H1 (cell line): ENCODE measurements around the gene PGF. TPM values are rescaled to one million over a fixed set of nuclear protein-coding genes. Genes with fewer than 3 reads are reported as not detected.

ENCODE experiments used
- CTCF ChIA-PET: fragments of 300-600 bp; sonication (Branson Sonifier 250); formaldehyde crosslinking; loops from one replicate; lab custom pipeline; 2021; ENCODE audit not compliant: partially characterized antibody; lab: Charles Lee
- POLR2A ChIA-PET: fragments of 300-600 bp; sonication (Branson Sonifier 250); formaldehyde crosslinking; loops from one replicate; lab custom pipeline; 2021; ENCODE audit warnings: inconsistent platforms; ENCODE audit not compliant: partially characterized antibody; lab: Charles Lee
- DNase-seq, 2 experiments: peaks; one replicate each; pipeline versions ENCODE4 v3.0.0 to v3.0.0-alpha.2; 2010 to 2022; ENCODE audit warnings: low spot score in 2 of 2, low read depth in 1 of 2, mixed read lengths in 1 of 2
- FAIRE-seq: peaks from 2 replicates; lab custom pipeline; 2011; peaks lifted over from hg19 to GRCh38; lab: Jason Lieb, UNC
- H2AFZ ChIP-seq: 2 replicates; pipeline ENCODE4 v1.8.1; 2012; ENCODE audit warnings: low read length, inconsistent platforms
- H2AK5ac ChIP-seq: 2 replicates; pipeline ENCODE4 v1.6.1; 2013; ENCODE audit warnings: low read depth, low read length
- H2BK120ac ChIP-seq: replicated peaks from 2 replicates; pipeline ENCODE3; 2013; ENCODE audit warnings: low read depth, low read length, inconsistent platforms
- H2BK12ac ChIP-seq: 2 replicates; pipeline ENCODE4 v1.6.1; 2013; ENCODE audit warnings: low read depth, low read length
- H2BK15ac ChIP-seq: 2 replicates; pipeline ENCODE4 v1.6.1; 2013; ENCODE audit warnings: low read length
- H2BK20ac ChIP-seq: 2 replicates; pipeline ENCODE4 v1.6.1; 2013; ENCODE audit warnings: low read length
- H2BK5ac ChIP-seq: 2 replicates; pipeline ENCODE4 v1.6.1; 2013; ENCODE audit warnings: low read depth, low read length
- H3K14ac ChIP-seq: 2 replicates; pipeline ENCODE4 v1.6.1; 2013; ENCODE audit warnings: inconsistent platforms; ENCODE audit not compliant: insufficient read length
- H3K18ac ChIP-seq: 2 replicates; pipeline ENCODE4 v1.6.1; 2013; ENCODE audit warnings: low read length; ENCODE audit errors: extremely low read depth
- H3K23ac ChIP-seq: 2 replicates; pipeline ENCODE4 v1.6.1; 2013; ENCODE audit warnings: inconsistent platforms; ENCODE audit not compliant: insufficient read length
- H3K23me2 ChIP-seq: 2 replicates; pipeline ENCODE4 v1.6.1; 2013; ENCODE audit warnings: low read depth, low read length
- H3K27ac ChIP-seq: 2 replicates; pipeline ENCODE4 v1.6.1; 2011; ENCODE audit warnings: low read depth, low read length, inconsistent platforms
- H3K27me3 ChIP-seq, 4 experiments: replicated peaks in 1 of 4; 1 replicate in 1 of 4; 2 replicates in 3 of 4; pipeline versions ENCODE4 v1.6.1 to v1.8.1; 2011 to 2013; ENCODE audit warnings: low read length in 3 of 4, mild to moderate bottlenecking in 3 of 4, inconsistent platforms in 2 of 4, mixed read lengths in 2 of 4, moderate library complexity in 1 of 4; ENCODE audit not compliant: control insufficient read depth in 3 of 4, insufficient read depth in 3 of 4; ENCODE audit errors: extremely low read depth in 1 of 4
- H3K36me3 ChIP-seq, 4 experiments: 2 replicates each; pipeline versions ENCODE4 v1.6.1 to v1.8.1; 2011 to 2013; ENCODE audit warnings: mild to moderate bottlenecking in 4 of 4, low read length in 3 of 4, moderate library complexity in 2 of 4, control low read depth in 1 of 4, inconsistent platforms in 1 of 4; ENCODE audit not compliant: insufficient read depth in 4 of 4, control insufficient read depth in 2 of 4
- H3K4ac ChIP-seq: replicated peaks from 2 replicates; pipeline ENCODE3; 2013; ENCODE audit warnings: low read length, low read depth, mixed read lengths, inconsistent platforms; ENCODE audit not compliant: insufficient read length
- H3K4me1 ChIP-seq, 4 experiments: replicated peaks in 1 of 4; 1 replicate in 1 of 4; 2 replicates in 3 of 4; pipeline versions ENCODE4 v1.6.1 to v1.8.1; 2011 to 2013; ENCODE audit warnings: low read length in 3 of 4, inconsistent platforms in 2 of 4, mixed read lengths in 1 of 4; ENCODE audit not compliant: insufficient read depth in 4 of 4, control insufficient read depth in 3 of 4
- H3K4me2 ChIP-seq, 2 experiments: 2 replicates each; pipeline versions ENCODE4 v1.6.1 to v1.8.1; 2011 to 2013; ENCODE audit warnings: low read depth in 2 of 2, low read length in 2 of 2, control low read depth in 1 of 2, inconsistent platforms in 1 of 2, mild to moderate bottlenecking in 1 of 2; ENCODE audit not compliant: insufficient read depth in 1 of 2
- H3K4me3 ChIP-seq, 4 experiments: fragments of 200-600, 300-600 bp in 1 of 4; sonication (generic), shearing (Covaris generic), sonication (Bioruptor Twin) in 1 of 4; 2 replicates each; pipeline versions ENCODE4 v1.5.1 to v1.8.1; 2011 to 2016; ENCODE audit warnings: low read length in 4 of 4, low read depth in 3 of 4, control low read depth in 2 of 4, inconsistent platforms in 2 of 4, mild to moderate bottlenecking in 2 of 4, mixed read lengths in 1 of 4, moderate library complexity in 1 of 4; ENCODE audit not compliant: insufficient read depth in 2 of 4; ENCODE audit errors: extremely low read depth in 1 of 4
- H3K56ac ChIP-seq: replicated peaks from 2 replicates; pipeline ENCODE3; 2013; ENCODE audit warnings: low read depth, mild to moderate bottlenecking, mixed read lengths, low read length, inconsistent platforms; ENCODE audit not compliant: insufficient read length
- H3K79me1 ChIP-seq: 2 replicates; pipeline ENCODE4 v1.6.1; 2013; ENCODE audit warnings: low read depth, low read length, control low read depth
- H3K79me2 ChIP-seq, 2 experiments: 2 replicates each; pipeline versions ENCODE4 v1.6.1 to v1.8.1; 2012 to 2013; ENCODE audit warnings: low read length in 2 of 2, mild to moderate bottlenecking in 2 of 2, inconsistent platforms in 1 of 2; ENCODE audit not compliant: insufficient read depth in 2 of 2, control insufficient read depth in 1 of 2
- H3K9ac ChIP-seq, 4 experiments: replicated peaks in 1 of 4; 1 replicate in 1 of 4; 2 replicates in 3 of 4; pipeline versions ENCODE4 v1.6.1 to v1.8.1; 2011 to 2013; ENCODE audit warnings: low read depth in 3 of 4, low read length in 3 of 4, control low read depth in 2 of 4, mild to moderate bottlenecking in 2 of 4, moderate library complexity in 2 of 4, inconsistent platforms in 1 of 4; ENCODE audit errors: extremely low read depth in 1 of 4
- H3K9me3 ChIP-seq, 2 experiments: 2 replicates each; pipeline versions ENCODE4 v1.6.1 to v1.8.1; 2012 to 2013; ENCODE audit warnings: mild to moderate bottlenecking in 2 of 2, moderate library complexity in 2 of 2, control low read depth in 1 of 2, inconsistent platforms in 1 of 2, low read depth in 1 of 2, low read length in 1 of 2, mixed read lengths in 1 of 2; ENCODE audit not compliant: insufficient read depth in 2 of 2
- H4K20me1 ChIP-seq, 2 experiments: replicated peaks in 1 of 2; 2 replicates each; pipeline versions ENCODE3 to v1.8.1; 2011 to 2013; ENCODE audit warnings: inconsistent platforms in 2 of 2, low read length in 2 of 2, mild to moderate bottlenecking in 1 of 2; ENCODE audit not compliant: insufficient read depth in 2 of 2, control insufficient read depth in 1 of 2
- H4K5ac ChIP-seq: 2 replicates; pipeline ENCODE4 v1.6.1; 2013; ENCODE audit warnings: low read length, low read depth, mixed read lengths, inconsistent platforms; ENCODE audit not compliant: insufficient read length
- H4K8ac ChIP-seq: 2 replicates; pipeline ENCODE4 v1.8.0; 2013; ENCODE audit warnings: mild to moderate bottlenecking, moderate library complexity, low read length, inconsistent platforms; ENCODE audit not compliant: insufficient read depth; ENCODE audit errors: extremely low read depth
- H4K91ac ChIP-seq: replicated peaks from 2 replicates; pipeline ENCODE3; 2013; ENCODE audit warnings: low read length, mixed read lengths, inconsistent platforms; ENCODE audit not compliant: insufficient read length
- CEBPB ChIP-seq: IDR thresholded peaks from 2 replicates; pipeline ENCODE4 v1.6.1; 2012; ENCODE audit warnings: low read depth, low read length
- EZH2 ChIP-seq: fragments of 200-600 bp; sonication (generic); IDR thresholded peaks from 2 replicates; pipeline ENCODE4 v1.7.1; 2012; ENCODE audit warnings: low read depth, mild to moderate bottlenecking, moderate library complexity, low read length, inconsistent platforms; ENCODE audit not compliant: severe bottlenecking
- HDAC6 ChIP-seq: IDR thresholded peaks from one replicate; pipeline ENCODE4 v1.7.1; 2012; ENCODE audit warnings: low read depth, mild to moderate bottlenecking, inconsistent platforms, low read length, moderate library complexity
- NRF1 ChIP-seq: IDR thresholded peaks from 2 replicates; pipeline ENCODE4 v1.6.1; 2011; ENCODE audit warnings: mild to moderate bottlenecking, low read depth, low read length, improper control_type of control experiment
- PHF8 ChIP-seq: fragments of 200-600 bp; sonication (generic); conservative IDR thresholded peaks from 2 replicates; pipeline ENCODE4 v1.7.1; 2012; ENCODE audit warnings: low read depth, mild to moderate bottlenecking, inconsistent platforms, low read length, moderate library complexity
- RAD21 ChIP-seq, 2 experiments: IDR thresholded peaks in 1 of 2; conservative IDR thresholded peaks in 1 of 2; 2 replicates each; pipeline ENCODE4 v1.6.1; 2011; ENCODE audit warnings: low read depth in 2 of 2, low read length in 2 of 2, improper control_type of control experiment in 1 of 2, inconsistent platforms in 1 of 2, mild to moderate bottlenecking in 1 of 2, moderate library complexity in 1 of 2
- SAP30 ChIP-seq: fragments of 300-600 bp; sonication (generic); IDR thresholded peaks from 2 replicates; pipeline ENCODE4 v1.7.1; 2012; ENCODE audit warnings: low read length, moderate library complexity, mild to moderate bottlenecking, inconsistent platforms; ENCODE audit not compliant: insufficient read depth, insufficient replicate concordance
- SIN3A ChIP-seq, 2 experiments: IDR thresholded peaks in 1 of 2; conservative IDR thresholded peaks in 1 of 2; 2 replicates each; pipeline ENCODE4 v1.6.1; 2011 to 2012; ENCODE audit warnings: low read length in 2 of 2, improper control_type of control experiment in 1 of 2, low read depth in 1 of 2, mild to moderate bottlenecking in 1 of 2
- SIRT6 ChIP-seq: IDR thresholded peaks from one replicate; pipeline ENCODE4 v1.7.1; 2012; ENCODE audit warnings: low read length, inconsistent platforms
- TAF7 ChIP-seq: optimal IDR thresholded peaks from 2 replicates; pipeline ENCODE3; 2011; ENCODE audit warnings: low read depth, mild to moderate bottlenecking, inconsistent platforms, low read length, moderate library complexity, borderline replicate concordance
- WGBS, 2 experiments: shearing (Covaris generic) in 1 of 2; methylation state at CpG; one replicate each; pipeline versions ENCODE4 v1.1.6 to v1.1.7; 2013 to 2015; ENCODE audit warnings: low lambda C conversion rate in 2 of 2, mixed read lengths in 2 of 2, inconsistent platforms in 1 of 2, low coverage in 1 of 2, missing lambda C conversion rate in 1 of 2; ENCODE audit not compliant: insufficient replicate concordance in 2 of 2, insufficient coverage in 1 of 2, insufficient read length in 1 of 2; ENCODE audit errors: extremely low coverage in 1 of 2, missing lambda C conversion rate in 1 of 2; 5-methylcytosine and 5-hydroxymethylcytosine counted together
- polyA plus RNA-seq, 7 experiments: library from polyadenylated mRNA; depleted of rRNA in 3 of 7; stranded (reverse) in 5 of 7; unstranded in 2 of 7; fragments of >200 nt in 5 of 7; fragments of 200-250 nt in 2 of 7; gene quantifications; 1 replicate in 5 of 7; 2 replicates in 1 of 7; 4 replicates in 1 of 7; pipeline versions ENCODE4 v1.2.1 to v1.2.3, GENCODE V29; 2011 to 2013; ENCODE audit warnings: missing spikeins in 2 of 7, mixed read lengths in 2 of 7
- total RNA-seq: library from RNA; stranded (reverse); fragmentation: NEBNext Ultra II Directional; extraction: Animal tissue kit (Norgen Biotek cat#: 25700); gene quantifications from 2 replicates; pipeline ENCODE4 v1.2.1, GENCODE V29; 2021
- TF ChIP-seq, protein P1 (sequence below): IDR thresholded peaks from 2 replicates; pipeline ENCODE4 v1.6.1; 2012; ENCODE audit warnings: inconsistent platforms
- TF ChIP-seq, protein P2 (sequence below): IDR thresholded peaks from 2 replicates; pipeline ENCODE4 v1.6.1; 2012; ENCODE audit warnings: inconsistent platforms

PGF gene
- total and polyA plus RNA-seq, 2 of the 8 experiments (the other 6 are each of a cell fraction or from before 2014, with no cell fraction given), result 2.1 to 4.1 TPM

DNA sequence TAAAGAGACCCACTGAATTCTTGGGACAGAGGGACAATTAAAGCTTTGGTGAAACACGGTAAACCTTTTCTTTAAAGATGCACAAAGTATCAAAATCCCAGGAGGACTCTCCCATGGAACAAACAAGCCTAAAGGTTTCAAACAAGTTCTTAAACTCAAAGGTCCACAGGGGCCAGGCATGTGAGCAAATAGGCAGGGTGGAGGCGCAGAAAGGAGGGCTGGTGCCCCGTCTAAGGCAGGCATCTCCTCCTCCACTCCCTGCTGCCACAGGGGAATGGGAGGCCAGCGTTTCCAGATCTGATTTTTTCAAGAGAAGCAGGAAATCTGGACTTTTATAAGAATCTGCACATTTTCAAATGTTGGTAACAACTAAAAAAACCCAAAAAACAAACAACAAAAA, 40.0 kb downstream of the PGF start:
- POLR2A ChIA-PET, result no interaction called here
- H3K4me3 ChIP-seq, result no peak overlapping the region
- no peak overlapping the region for H3K56ac ChIP-seq
- H3K4ac ChIP-seq, result no peak overlapping the region
- no peaks in the 10 kb centered on the region for H3K79me2 ChIP-seq
- H4K5ac ChIP-seq, result no peak overlapping the region
- H3K14ac ChIP-seq, result no peak overlapping the region
- no peaks in the 10 kb centered on the region for H3K79me1 ChIP-seq
- no peak overlapping the region for H3K9ac ChIP-seq
- no peak overlapping the region for H4K8ac ChIP-seq
- no peak for DNase-seq
- H2AFZ ChIP-seq, result no peak overlapping the region
- no peak overlapping the region for H2BK5ac ChIP-seq
- CTCF ChIA-PET, result interaction anchor here (1.1 to 1.5 kb wide), 3 partner anchors 27 to 173 kb away, joined by 3 to 5 read pairs (median 4); no protein-coding TSS in a partner anchor
- FAIRE-seq, result no peak
- H4K20me1 ChIP-seq, result no peaks in the 10 kb centered on the region
- no peak overlapping the region for H2BK15ac ChIP-seq
- H3K4me1 ChIP-seq, result no peaks in the 10 kb centered on the region; a peak in 1 of 7 replicates
- no peaks in the 10 kb centered on the region for H3K9me3 ChIP-seq
- H2BK20ac ChIP-seq, result no peak overlapping the region
- H3K18ac ChIP-seq, result no peak overlapping the region
- H3K27me3 ChIP-seq, result no peaks in the 10 kb centered on the region
- H3K36me3 ChIP-seq, result peaks cover 0 to 3% (median 0%) of the 10 kb centered on the region in 4 experiments; a peak in 3 of 8 replicates
- H3K27ac ChIP-seq, result no peak overlapping the region
- TF ChIP-seq HDAC6, result no peak
- TF ChIP-seq TAF7, result no peak
- no peak for TF ChIP-seq CEBPB
- no peak for TF ChIP-seq NRF1
- TF ChIP-seq, protein P1, sequence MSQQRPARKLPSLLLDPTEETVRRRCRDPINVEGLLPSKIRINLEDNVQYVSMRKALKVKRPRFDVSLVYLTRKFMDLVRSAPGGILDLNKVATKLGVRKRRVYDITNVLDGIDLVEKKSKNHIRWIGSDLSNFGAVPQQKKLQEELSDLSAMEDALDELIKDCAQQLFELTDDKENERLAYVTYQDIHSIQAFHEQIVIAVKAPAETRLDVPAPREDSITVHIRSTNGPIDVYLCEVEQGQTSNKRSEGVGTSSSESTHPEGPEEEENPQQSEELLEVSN, result no peak
- TF ChIP-seq SAP30, result no peak
- no peak for TF ChIP-seq SIN3A (conservative IDR thresholded peaks at IDR 0.05 in 1 of 2, IDR thresholded peaks at IDR 0.05 in 1 of 2; ENCODE audit: low read depth in 1 of 2, low read length in 2 of 2)
- TF ChIP-seq PHF8, result no peak
- TF ChIP-seq, protein P2, sequence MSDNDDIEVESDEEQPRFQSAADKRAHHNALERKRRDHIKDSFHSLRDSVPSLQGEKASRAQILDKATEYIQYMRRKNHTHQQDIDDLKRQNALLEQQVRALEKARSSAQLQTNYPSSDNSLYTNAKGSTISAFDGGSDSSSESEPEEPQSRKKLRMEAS, result no peak
- no peak for TF ChIP-seq SIRT6
- TF ChIP-seq EZH2, result no peak
- no peak for TF ChIP-seq RAD21 (IDR thresholded peaks at IDR 0.05 in 1 of 2, conservative IDR thresholded peaks at IDR 0.05 in 1 of 2; ENCODE audit: low read depth in 2 of 2, low read length in 2 of 2)
- H2BK12ac ChIP-seq, result no peak overlapping the region
- H2AK5ac ChIP-seq, result no peak overlapping the region
- H4K91ac ChIP-seq, result no peak overlapping the region
- no peaks in the 10 kb centered on the region for H3K23me2 ChIP-seq
- H3K4me2 ChIP-seq, result no peak overlapping the region
- no peak overlapping the region for H2BK120ac ChIP-seq
- WGBS, 2 experiments, result 96% methylated on average over 4 of the region's 4 CpGs; no CpG with 5 or more reads in 1 of the 2 experiments
- no peak overlapping the region for H3K23ac ChIP-seq
